SIG-M5 (cell line): ENCODE data around the gene MRPS17.
"Not testable (repeated sequence)": the region's sequence is repeated elsewhere in the genome, so short reads cannot be mapped to it uniquely, and the experiment has no call there.

Source experiments
- DNase-seq: peaks from one replicate; lab custom pipeline; 2025; lab: John Stamatoyannopoulos, UW

MRPS17 gene

GRCh38 chr7:55951637-55952351 is at the start of gene MRPS17:
Gene MRPS17 (plus strand): TSS chr7:55951877. CDS start chr7:55953196, 1,319 bp downstream.
- DNase-seq = peak; percentile 16

GRCh38 chr7:55903985-55904759 is 47.5 kb upstream of the MRPS17 start:
- no peak for DNase-seq

GRCh38 chr7:55912748-55913158 is 38.9 kb upstream of the MRPS17 start:
- no peak for DNase-seq

GRCh38 chr7:55917771-55918170 is 33.9 kb upstream of the MRPS17 start:
- no peak for DNase-seq

GRCh38 chr7:55928006-55928767 is 23.5 kb upstream of the MRPS17 start:
- DNase-seq = no peak

- no peak for DNase-seq
Observed at GRCh38 chr7:55931421-55932151, 20.1 kb upstream of the MRPS17 start.

- DNase-seq = no peak
Observed at GRCh38 chr7:55939514-55940123, 12.1 kb upstream of the MRPS17 start.

GRCh38 chr7:55946545-55946944 is 5.1 kb upstream of the MRPS17 start:
- no peak for DNase-seq

- not testable (repeated sequence) for DNase-seq
Observed at GRCh38 chr7:55952352-55952671, 635 bp downstream of the MRPS17 start.

GRCh38 chr7:55953707-55954475 is 2.2 kb downstream of the MRPS17 start:
- no peak for DNase-seq

- DNase-seq = no peak
Observed at GRCh38 chr7:55957190-55957589, 5.5 kb downstream of the MRPS17 start.

- DNase-seq = no peak
Observed at GRCh38 chr7:55962014-55962413, 10.3 kb downstream of the MRPS17 start.

GRCh38 chr7:55963584-55964168 is 12.0 kb downstream of the MRPS17 start:
- no peak for DNase-seq

GRCh38 chr7:55964261-55965099 is 12.8 kb downstream of the MRPS17 start, which contains the start of gene NIPSNAP2:
Gene NIPSNAP2 (plus strand): TSS chr7:55964585. CDS start chr7:55964610, 25 bp downstream.
- no peak for DNase-seq

- DNase-seq = no peak
Observed at GRCh38 chr7:55965100-55965470, 13.4 kb downstream of the MRPS17 start.

- DNase-seq = no peak
Observed at GRCh38 chr7:55965805-55966421, 14.2 kb downstream of the MRPS17 start.

- no peak for DNase-seq
Observed at GRCh38 chr7:55966851-55967250, 15.2 kb downstream of the MRPS17 start.

- DNase-seq = no peak
Observed at GRCh38 chr7:55969391-55969790, 17.7 kb downstream of the MRPS17 start.

- DNase-seq = no peak
Observed at GRCh38 chr7:55970561-55970960, 18.9 kb downstream of the MRPS17 start.
